Nucleus accumbens (tissue), 56 donors: Measurements from ENCODE around the gene GSX2.
"Not testable (repeated sequence)": the region's sequence is repeated elsewhere in the genome, so short reads cannot be mapped to it uniquely, and the experiment has no call there.

Experiments used
- DNase-seq, 56 donors: peaks; one replicate each; lab custom pipeline; 2025; lab: John Stamatoyannopoulos, UW

The GSX2 gene

GRCh38 chr4:54099748-54100574, at the start of gene GSX2:
GSX2 (plus strand) TSS chr4:54100163; CDS start chr4:54100345, 182 bp downstream.
- peak in 8 of 56 donors; percentile 6 to 47 (median 20) for DNase-seq

DNA sequence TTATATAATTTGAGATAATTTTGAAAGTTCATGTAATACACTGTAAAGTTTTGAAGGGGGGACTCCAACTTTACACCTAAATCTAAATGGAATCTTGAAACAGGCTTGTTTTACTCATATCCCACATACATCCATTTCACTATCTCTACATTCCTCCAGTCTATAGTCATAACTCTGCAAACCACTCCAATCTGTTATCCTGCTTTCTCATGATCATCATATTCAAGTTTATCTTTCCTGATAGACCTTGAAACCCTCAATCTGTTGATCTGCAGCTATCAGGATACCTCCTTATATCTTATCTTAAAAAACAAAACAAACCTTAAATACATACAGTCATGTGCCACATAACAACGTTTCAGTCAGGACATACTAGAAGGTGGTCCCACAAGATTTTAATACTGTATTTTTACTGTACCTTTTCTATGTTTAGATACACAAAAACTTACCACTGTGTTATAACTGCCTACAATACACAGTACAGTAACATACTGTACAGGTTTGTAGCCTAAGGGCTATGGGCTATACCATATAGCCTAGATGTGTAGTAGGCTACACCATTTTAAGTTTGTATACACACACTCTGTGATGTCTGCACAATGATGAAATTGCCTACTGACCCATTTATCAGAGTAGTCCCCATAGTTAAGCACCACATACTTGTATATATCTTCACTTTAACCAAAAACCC, 49.6 kb upstream of the GSX2 start:
- DNase-seq, result no peak

DNA sequence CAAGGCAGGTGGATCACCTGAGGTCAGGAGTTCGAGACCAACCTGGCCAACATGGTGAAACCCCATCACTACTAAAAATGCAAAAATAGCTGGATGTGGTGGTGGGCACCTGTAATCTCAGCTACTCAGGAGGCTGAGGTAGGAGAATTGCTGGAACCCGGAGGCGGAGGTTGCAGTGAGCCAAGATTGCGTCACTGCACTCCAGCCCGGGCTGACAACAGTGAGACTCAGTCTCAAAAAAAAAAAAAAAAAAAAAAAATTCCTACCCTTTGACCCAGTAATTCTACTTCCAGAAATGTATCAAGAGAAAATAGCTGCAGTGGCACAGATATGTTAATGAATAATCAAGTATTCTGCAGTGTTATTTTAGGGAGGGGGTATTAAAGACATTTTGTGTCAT, 46.6 kb upstream of the GSX2 start:
- not testable (repeated sequence) for DNase-seq

- DNase-seq, result no peak
Measured at GRCh38 chr4:54054501-54054900, 45.5 kb upstream of the GSX2 start.

DNA sequence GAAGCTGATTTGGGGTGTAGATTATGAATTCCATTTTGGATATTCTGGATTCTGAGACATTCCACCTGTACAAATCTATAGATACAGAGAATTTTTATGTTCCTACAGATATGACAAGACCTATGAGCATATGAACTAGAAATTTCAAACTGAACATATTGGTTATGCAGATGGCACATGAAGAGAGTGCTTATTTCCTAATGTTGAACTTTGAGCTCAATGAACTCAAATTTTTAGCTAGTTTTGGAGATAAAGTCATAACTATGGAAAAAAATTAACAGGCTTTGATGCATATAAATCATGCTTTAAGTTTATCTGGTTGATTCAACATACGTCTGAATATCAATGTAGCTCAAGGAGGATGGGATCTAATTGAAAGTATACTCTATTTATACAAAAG, 44.5 kb upstream of the GSX2 start:
- DNase-seq, result no peak

DNA sequence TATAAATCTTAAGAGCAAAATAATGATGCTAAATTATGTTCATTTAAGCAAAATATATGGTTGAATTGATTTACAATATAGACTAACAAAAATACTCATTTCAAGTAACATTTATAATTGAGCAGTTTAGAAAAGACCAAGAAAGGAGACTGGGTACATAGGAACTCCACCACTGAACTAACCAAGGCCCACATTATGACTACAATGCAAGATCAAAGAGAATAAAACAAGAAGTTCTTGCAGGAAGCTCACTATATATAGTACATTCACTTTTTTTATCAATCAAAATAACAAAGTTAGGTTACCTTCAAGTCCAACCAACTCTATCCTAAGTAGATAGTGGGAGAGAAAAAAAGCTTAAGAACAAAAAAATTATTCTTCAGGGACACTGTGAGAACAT, 43.6 kb upstream of the GSX2 start:
- no peak for DNase-seq

- DNase-seq, result no peak
Measured at GRCh38 chr4:54058171-54058570, 41.8 kb upstream of the GSX2 start.

- DNase-seq, result no peak
Measured at GRCh38 chr4:54060116-54060515, 39.8 kb upstream of the GSX2 start.

GRCh38 chr4:54061067-54061466, 38.9 kb upstream of the GSX2 start:
- no peak for DNase-seq

DNA sequence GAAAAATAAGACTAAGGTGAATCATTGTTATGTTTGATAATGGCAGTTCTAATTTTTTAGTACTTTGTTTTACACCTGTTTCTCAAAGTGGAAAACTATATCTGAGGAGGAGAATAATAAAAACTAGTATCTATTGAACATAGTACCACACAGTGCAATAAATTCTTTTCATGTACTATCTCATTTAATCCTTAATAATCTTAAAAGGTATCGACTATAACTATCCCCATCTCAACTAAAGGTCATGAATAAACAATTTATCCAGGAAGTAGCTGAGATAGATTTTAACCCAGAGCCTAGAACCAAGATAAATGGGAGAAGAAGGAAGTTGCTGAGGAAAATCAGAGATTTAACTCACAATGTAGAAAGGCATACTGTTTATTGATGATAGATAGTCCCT, 38.1 kb upstream of the GSX2 start:
- DNase-seq, result no peak

GRCh38 chr4:54062392-54062791, 37.6 kb upstream of the GSX2 start:
- no peak for DNase-seq

DNA sequence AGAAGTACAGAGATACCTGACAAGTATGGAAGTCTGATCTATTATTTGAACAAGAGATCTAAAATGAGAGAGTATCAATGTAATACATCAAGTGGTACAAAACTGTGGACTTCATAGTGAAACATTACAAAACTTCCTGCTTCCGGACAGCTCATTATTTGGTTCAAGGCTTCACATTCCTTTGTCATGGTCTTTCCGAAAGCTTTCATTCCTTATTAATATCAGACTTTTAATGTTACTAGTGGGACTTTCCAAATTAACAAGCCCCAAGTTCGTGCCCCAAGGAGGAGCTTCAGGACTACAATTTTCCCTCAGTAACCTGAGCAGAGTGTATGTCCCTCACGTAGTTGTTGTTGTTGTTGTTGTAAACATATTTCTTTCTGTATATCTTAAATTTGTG, 36.7 kb upstream of the GSX2 start:
- no peak for DNase-seq

GRCh38 chr4:54063737-54064316, 36.1 kb upstream of the GSX2 start:
- DNase-seq, result peak in 32 of 56 donors; percentile 8 to 67 (median 40)

- peak; percentile 22 to 94 (median 84) for DNase-seq
Measured at GRCh38 chr4:54064317-54065111, 35.4 kb upstream of the GSX2 start, which contains the start of gene CHIC2. CHIC2 (minus strand) TSS chr4:54064605; CDS start chr4:54064300, 305 bp downstream.

- peak in 1 of 56 donors; percentile 0 for DNase-seq
Measured at GRCh38 chr4:54065282-54066087, 34.5 kb upstream of the GSX2 start.

- no peak for DNase-seq
Measured at GRCh38 chr4:54066088-54066415, 33.9 kb upstream of the GSX2 start.

GRCh38 chr4:54066718-54067129, 33.2 kb upstream of the GSX2 start:
- no peak for DNase-seq

DNA sequence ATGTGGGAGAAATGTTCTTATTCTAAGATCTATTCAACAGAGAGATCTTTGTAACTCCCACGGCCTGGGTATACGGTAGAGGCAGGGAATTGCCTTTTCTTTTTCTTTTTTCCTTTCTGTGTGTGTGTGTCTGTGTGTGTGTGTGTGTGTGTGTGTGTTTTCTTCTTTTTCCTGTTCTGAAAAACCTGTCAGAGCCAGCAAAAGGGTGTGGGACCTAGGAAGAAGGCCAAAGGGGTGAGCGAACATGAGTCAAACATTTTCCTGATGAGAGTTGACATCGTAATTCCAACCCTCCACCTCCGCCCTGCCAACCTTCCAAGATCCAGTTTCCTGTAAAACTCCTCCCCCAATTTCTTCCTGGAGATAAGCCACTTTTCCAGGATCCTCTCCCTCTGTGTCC, 32.8 kb upstream of the GSX2 start:
- DNase-seq, result peak in 8 of 56 donors; percentile 3 to 41 (median 12)

- DNase-seq, result no peak
Measured at GRCh38 chr4:54073271-54073880, 26.6 kb upstream of the GSX2 start.
